NB4 (cell line): ENCODE measurements around the gene IL16.

ENCODE experiments used
- MYC ChIP-seq: IDR thresholded peaks from 2 replicates; pipeline ENCODE4 v1.6.1; 2011; ENCODE audit warnings: low read depth, low read length
- POLR2A ChIP-seq: IDR thresholded peaks from 2 replicates; pipeline ENCODE4 v1.6.1; 2011; ENCODE audit warnings: mild to moderate bottlenecking; ENCODE audit not compliant: insufficient read length; ENCODE audit errors: extremely low read depth
- TF ChIP-seq, protein P1 (sequence below): IDR thresholded peaks from one replicate; pipeline ENCODE4 v1.5.1; 2012; ENCODE audit warnings: low read depth, low read length
- TF ChIP-seq, protein P2 (sequence below): IDR thresholded peaks from 2 replicates; pipeline ENCODE4 v1.6.1; 2011; ENCODE audit warnings: low read depth, low read length

DNA sequence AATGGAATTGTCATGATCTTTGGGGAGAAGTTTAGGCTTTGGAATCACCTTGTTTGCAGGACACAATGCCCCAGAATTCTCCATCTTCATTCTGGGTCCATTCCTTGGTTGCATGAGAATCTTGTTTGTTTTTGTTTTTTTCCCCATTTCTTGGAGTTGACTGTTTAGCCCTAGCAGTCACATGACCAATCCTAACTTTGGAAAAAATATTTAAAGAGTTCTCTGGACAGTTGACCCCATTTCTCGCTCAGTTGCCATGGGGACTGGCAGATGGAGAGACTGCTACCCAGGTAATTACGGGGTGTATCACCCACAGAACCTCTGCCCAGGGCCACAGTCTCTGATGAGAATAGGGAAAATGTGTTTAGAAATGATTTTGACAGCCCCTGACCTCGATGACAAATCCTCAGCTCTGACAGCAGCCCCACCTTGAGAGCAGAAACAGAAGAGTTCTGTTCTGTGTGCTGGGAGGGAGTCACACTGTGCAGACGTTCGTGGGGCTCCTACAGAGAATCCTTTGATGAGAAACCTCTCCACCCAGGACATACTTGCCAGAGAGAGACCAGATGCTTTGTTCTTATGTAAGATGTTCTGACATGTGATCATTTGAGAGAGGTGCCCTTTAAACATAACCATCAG lies 57.7 kb downstream of the IL16 start:
- TF ChIP-seq, protein P1, sequence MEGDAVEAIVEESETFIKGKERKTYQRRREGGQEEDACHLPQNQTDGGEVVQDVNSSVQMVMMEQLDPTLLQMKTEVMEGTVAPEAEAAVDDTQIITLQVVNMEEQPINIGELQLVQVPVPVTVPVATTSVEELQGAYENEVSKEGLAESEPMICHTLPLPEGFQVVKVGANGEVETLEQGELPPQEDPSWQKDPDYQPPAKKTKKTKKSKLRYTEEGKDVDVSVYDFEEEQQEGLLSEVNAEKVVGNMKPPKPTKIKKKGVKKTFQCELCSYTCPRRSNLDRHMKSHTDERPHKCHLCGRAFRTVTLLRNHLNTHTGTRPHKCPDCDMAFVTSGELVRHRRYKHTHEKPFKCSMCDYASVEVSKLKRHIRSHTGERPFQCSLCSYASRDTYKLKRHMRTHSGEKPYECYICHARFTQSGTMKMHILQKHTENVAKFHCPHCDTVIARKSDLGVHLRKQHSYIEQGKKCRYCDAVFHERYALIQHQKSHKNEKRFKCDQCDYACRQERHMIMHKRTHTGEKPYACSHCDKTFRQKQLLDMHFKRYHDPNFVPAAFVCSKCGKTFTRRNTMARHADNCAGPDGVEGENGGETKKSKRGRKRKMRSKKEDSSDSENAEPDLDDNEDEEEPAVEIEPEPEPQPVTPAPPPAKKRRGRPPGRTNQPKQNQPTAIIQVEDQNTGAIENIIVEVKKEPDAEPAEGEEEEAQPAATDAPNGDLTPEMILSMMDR, result no peak
- no peak for TF ChIP-seq POLR2A
- TF ChIP-seq, protein P2, sequence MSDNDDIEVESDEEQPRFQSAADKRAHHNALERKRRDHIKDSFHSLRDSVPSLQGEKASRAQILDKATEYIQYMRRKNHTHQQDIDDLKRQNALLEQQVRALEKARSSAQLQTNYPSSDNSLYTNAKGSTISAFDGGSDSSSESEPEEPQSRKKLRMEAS, result no peak
- TF ChIP-seq MYC, result no peak
